ENCODE measurements around the gene SEMA3D. TPM values are rescaled to one million over a fixed set of nuclear protein-coding genes. Genes with fewer than 3 reads are reported as not detected.

The SEMA3D gene
- polyA plus RNA-seq (2013, experiment 1 of 2): 6.3 TPM
- polyA plus RNA-seq (2013, experiment 2 of 2): 4.8 TPM

DNA sequence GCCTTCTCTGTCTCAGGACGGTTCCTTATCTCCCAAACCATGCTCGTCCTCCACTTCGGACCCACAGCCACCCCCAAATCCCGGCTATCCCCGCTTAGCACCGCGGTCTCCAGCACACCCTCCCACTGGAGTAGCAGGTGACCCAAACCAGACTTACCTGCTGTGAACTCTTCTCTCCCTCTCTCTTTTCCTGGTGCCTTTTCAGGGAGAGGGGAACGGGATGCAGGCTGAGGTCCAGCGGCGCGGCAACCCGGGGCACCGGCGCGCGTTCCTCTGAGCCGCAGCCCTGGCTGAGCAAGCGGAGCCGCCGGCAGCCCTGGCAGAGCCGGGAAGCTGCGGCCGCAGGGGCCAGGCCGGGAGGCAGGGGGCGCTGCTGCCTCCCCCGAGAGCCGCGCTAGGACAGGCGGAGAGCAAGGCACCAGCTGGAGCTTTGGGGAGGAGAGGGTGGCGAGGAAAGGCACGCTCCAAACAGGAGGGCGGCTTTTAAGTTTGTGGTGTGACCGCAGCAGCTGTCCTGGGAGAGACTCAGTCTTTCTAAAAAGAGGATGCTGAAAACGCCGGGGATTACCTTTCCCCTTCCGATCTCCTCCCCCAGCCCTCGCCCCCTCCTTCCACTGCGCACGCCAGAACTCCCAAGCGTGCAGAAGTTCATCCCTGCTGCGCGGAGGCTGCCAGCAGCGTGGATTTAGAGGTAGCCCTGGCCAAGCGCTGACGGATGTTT lies at the start of gene SEMA3D:
TSS of gene SEMA3D (minus strand) at position 536 of the 721 bp plus-strand sequence. CDS start 65,165 bp downstream, outside the sequence.
- WGBS, 2 experiments (ENCODE audit: insufficient coverage in 2 of 2): 0 to 1% methylated on average over 24 to 39 of the region's 45 CpGs
- Histone ChIP-seq H3K4me3 (ENCODE audit: extremely low read depth, insufficient read depth, low read length, poor library complexity, severe bottlenecking) (peak within 1 kb of the TSS; percentile 68), H3K9me3 (ENCODE audit: control insufficient read depth, low read length) (no peaks in the 10 kb centered on the region), H3K36me3 (ENCODE audit: control insufficient read depth, insufficient read depth, low read length) (no peaks in the 10 kb centered on the region), H3K27ac (ENCODE audit: low read depth, low read length, severe bottlenecking) (no peak within 1 kb of the TSS), H3K4me1 (ENCODE audit: control insufficient read depth, insufficient read depth, low read length, poor library complexity, severe bottlenecking) (peaks cover 2% of the 10 kb centered on the region)

DNA sequence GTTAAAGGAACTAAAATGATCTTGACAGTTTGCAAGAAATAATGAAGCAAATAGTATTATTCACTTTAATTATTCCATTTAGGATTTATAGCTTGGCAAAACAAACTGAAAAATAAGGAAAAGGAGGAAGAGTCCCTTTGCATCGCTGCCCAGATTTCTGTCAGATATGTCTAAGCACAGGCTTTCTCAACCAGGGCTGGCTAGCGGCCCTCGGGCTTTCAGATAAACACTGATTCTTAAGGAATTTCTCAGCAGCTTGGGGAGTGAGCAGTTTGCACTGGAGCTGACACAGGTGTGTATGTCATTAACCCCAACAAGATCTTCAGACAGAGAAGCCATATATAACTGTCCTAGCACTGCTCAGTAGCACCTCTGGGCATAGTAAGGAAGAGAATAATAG lies 47.9 kb upstream of the SEMA3D start:
- H3K36me3 ChIP-seq (ENCODE audit: control insufficient read depth, insufficient read depth, low read length): no peaks in the 10 kb centered on the region
- no peak overlapping the region for H3K27ac ChIP-seq (ENCODE audit: low read depth, low read length, severe bottlenecking)
- WGBS, 2 experiments (ENCODE audit: insufficient coverage in 2 of 2): 95 to 100% methylated on average over 2 to 3 of the region's 3 CpGs
- H3K9me3 ChIP-seq (ENCODE audit: control insufficient read depth, low read length): no peaks in the 10 kb centered on the region
- H3K4me3 ChIP-seq (ENCODE audit: extremely low read depth, insufficient read depth, low read length, poor library complexity, severe bottlenecking): no peak overlapping the region
- no peaks in the 10 kb centered on the region for H3K4me1 ChIP-seq (ENCODE audit: control insufficient read depth, insufficient read depth, low read length, poor library complexity, severe bottlenecking)

DNA sequence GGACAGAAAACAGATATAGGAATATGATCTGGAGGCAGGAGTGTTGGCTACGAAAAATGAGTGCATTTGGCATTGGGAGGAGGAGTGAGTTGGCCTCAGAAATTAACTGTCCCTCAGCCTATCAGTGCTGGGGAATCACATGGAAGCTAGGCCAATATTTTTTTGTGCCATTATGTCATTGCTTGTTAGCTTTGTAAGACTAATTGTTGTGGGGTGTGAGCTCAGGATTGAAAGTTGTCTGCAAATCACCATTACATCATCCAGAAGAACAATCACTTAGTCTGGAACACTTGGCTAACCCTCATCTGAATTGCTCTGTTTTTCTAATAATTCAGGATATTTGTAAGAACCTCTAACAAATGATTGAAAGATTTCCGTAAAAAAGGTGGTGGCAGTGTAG lies 45.2 kb upstream of the SEMA3D start:
- Histone ChIP-seq H3K27ac (ENCODE audit: low read depth, low read length, severe bottlenecking) (no peak overlapping the region), H3K9me3 (ENCODE audit: control insufficient read depth, low read length) (no peaks in the 10 kb centered on the region), H3K4me3 (ENCODE audit: extremely low read depth, insufficient read depth, low read length, poor library complexity, severe bottlenecking) (no peak overlapping the region), H3K4me1 (ENCODE audit: control insufficient read depth, insufficient read depth, low read length, poor library complexity, severe bottlenecking) (no peaks in the 10 kb centered on the region), H3K36me3 (ENCODE audit: control insufficient read depth, insufficient read depth, low read length) (no peaks in the 10 kb centered on the region)
- WGBS, 2 experiments (ENCODE audit: insufficient coverage in 2 of 2): 78 to 100% methylated on average over 1 to 2 of the region's 2 CpGs

DNA sequence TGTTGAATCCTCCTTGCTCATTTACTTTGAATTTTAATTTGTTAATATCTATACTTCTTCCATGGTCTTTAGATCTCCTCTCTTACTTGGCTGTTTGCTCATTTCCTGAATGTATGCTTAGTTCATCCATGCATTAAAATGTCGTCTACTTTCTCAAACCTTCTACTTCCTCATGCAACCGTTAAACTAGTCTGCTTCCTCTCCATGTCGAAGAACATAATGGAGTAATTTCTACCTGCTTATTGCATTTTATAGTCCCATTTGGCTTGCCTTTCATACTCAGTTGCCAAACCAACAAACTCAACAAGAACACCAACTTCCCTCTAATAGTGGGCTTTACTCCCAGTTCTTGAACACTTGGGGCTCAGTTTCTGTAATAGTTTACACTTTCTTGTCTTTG lies 43.8 kb upstream of the SEMA3D start:
- 97 to 100% methylated on average over 3 of the region's 3 CpGs for WGBS, 2 experiments (ENCODE audit: insufficient coverage in 2 of 2)
- H3K27ac ChIP-seq (ENCODE audit: low read depth, low read length, severe bottlenecking): no peak overlapping the region
- no peak overlapping the region for H3K4me3 ChIP-seq (ENCODE audit: extremely low read depth, insufficient read depth, low read length, poor library complexity, severe bottlenecking)
- H3K9me3 ChIP-seq (ENCODE audit: control insufficient read depth, low read length): no peaks in the 10 kb centered on the region
- H3K36me3 ChIP-seq (ENCODE audit: control insufficient read depth, insufficient read depth, low read length): no peaks in the 10 kb centered on the region
- H3K4me1 ChIP-seq (ENCODE audit: control insufficient read depth, insufficient read depth, low read length, poor library complexity, severe bottlenecking): no peaks in the 10 kb centered on the region

GRCh38 chr7:85229544-85229943 lies 42.7 kb upstream of the SEMA3D start:
- no peak overlapping the region for H3K4me3 ChIP-seq (ENCODE audit: extremely low read depth, insufficient read depth, low read length, poor library complexity, severe bottlenecking)
- no peaks in the 10 kb centered on the region for H3K9me3 ChIP-seq (ENCODE audit: control insufficient read depth, low read length)
- no peaks in the 10 kb centered on the region for H3K4me1 ChIP-seq (ENCODE audit: control insufficient read depth, insufficient read depth, low read length, poor library complexity, severe bottlenecking)
- H3K36me3 ChIP-seq (ENCODE audit: control insufficient read depth, insufficient read depth, low read length): no peaks in the 10 kb centered on the region
- H3K27ac ChIP-seq (ENCODE audit: low read depth, low read length, severe bottlenecking): no peak overlapping the region

GRCh38 chr7:85226361-85227085 lies 39.7 kb upstream of the SEMA3D start:
- WGBS, 2 experiments (ENCODE audit: insufficient coverage in 2 of 2): 88 to 100% methylated on average over 1 of the region's 3 CpGs
- Histone ChIP-seq H3K27ac (ENCODE audit: low read depth, low read length, severe bottlenecking) (no peak overlapping the region), H3K9me3 (ENCODE audit: control insufficient read depth, low read length) (no peaks in the 10 kb centered on the region), H3K36me3 (ENCODE audit: control insufficient read depth, insufficient read depth, low read length) (no peaks in the 10 kb centered on the region), H3K4me1 (ENCODE audit: control insufficient read depth, insufficient read depth, low read length, poor library complexity, severe bottlenecking) (no peaks in the 10 kb centered on the region), H3K4me3 (ENCODE audit: extremely low read depth, insufficient read depth, low read length, poor library complexity, severe bottlenecking) (no peak overlapping the region)

DNA sequence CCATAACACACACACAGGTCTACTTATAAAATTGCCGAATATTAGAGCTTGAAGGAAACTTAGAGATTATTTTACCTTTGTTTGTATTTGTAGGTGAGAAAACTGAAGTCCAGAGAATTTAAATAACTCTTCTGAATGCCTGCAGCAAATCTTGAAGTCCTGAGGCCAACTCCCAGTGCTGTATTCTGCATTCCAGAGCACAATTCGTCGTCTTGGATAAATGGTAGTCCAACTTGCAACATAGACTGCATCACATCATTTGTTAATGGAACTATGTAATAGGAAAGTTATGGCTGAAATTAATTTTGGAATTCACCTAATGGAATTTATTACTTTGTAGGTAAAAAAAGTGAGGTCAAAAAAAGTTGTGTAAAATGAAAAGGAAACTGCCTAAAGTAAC lies 37.3 kb upstream of the SEMA3D start:
- H3K27ac ChIP-seq (ENCODE audit: low read depth, low read length, severe bottlenecking): no peak overlapping the region
- H3K4me1 ChIP-seq (ENCODE audit: control insufficient read depth, insufficient read depth, low read length, poor library complexity, severe bottlenecking): no peaks in the 10 kb centered on the region
- WGBS, 2 experiments (ENCODE audit: insufficient coverage in 2 of 2): no CpG with 5 or more reads among the region's 3 CpGs
- H3K36me3 ChIP-seq (ENCODE audit: control insufficient read depth, insufficient read depth, low read length): no peaks in the 10 kb centered on the region
- no peaks in the 10 kb centered on the region for H3K9me3 ChIP-seq (ENCODE audit: control insufficient read depth, low read length)
- H3K4me3 ChIP-seq (ENCODE audit: extremely low read depth, insufficient read depth, low read length, poor library complexity, severe bottlenecking): no peak overlapping the region

GRCh38 chr7:85222522-85222921 lies 35.7 kb upstream of the SEMA3D start:
- WGBS, 2 experiments (ENCODE audit: insufficient coverage in 2 of 2): 95 to 100% methylated on average over 2 of the region's 4 CpGs
- Histone ChIP-seq H3K36me3 (ENCODE audit: control insufficient read depth, insufficient read depth, low read length) (no peaks in the 10 kb centered on the region), H3K9me3 (ENCODE audit: control insufficient read depth, low read length) (no peaks in the 10 kb centered on the region), H3K27ac (ENCODE audit: low read depth, low read length, severe bottlenecking) (no peak overlapping the region), H3K4me3 (ENCODE audit: extremely low read depth, insufficient read depth, low read length, poor library complexity, severe bottlenecking) (no peak overlapping the region), H3K4me1 (ENCODE audit: control insufficient read depth, insufficient read depth, low read length, poor library complexity, severe bottlenecking) (no peaks in the 10 kb centered on the region)

- Histone ChIP-seq H3K4me3 (ENCODE audit: extremely low read depth, insufficient read depth, low read length, poor library complexity, severe bottlenecking) (no peak overlapping the region), H3K36me3 (ENCODE audit: control insufficient read depth, insufficient read depth, low read length) (no peaks in the 10 kb centered on the region), H3K27ac (ENCODE audit: low read depth, low read length, severe bottlenecking) (no peak overlapping the region), H3K4me1 (ENCODE audit: control insufficient read depth, insufficient read depth, low read length, poor library complexity, severe bottlenecking) (no peaks in the 10 kb centered on the region), H3K9me3 (ENCODE audit: control insufficient read depth, low read length) (no peaks in the 10 kb centered on the region)
Measured at GRCh38 chr7:85221796-85222195, 34.9 kb upstream of the SEMA3D start.

GRCh38 chr7:85220651-85221050 lies 33.8 kb upstream of the SEMA3D start:
- Histone ChIP-seq H3K4me3 (ENCODE audit: extremely low read depth, insufficient read depth, low read length, poor library complexity, severe bottlenecking) (no peak overlapping the region), H3K9me3 (ENCODE audit: control insufficient read depth, low read length) (no peaks in the 10 kb centered on the region), H3K36me3 (ENCODE audit: control insufficient read depth, insufficient read depth, low read length) (no peaks in the 10 kb centered on the region), H3K4me1 (ENCODE audit: control insufficient read depth, insufficient read depth, low read length, poor library complexity, severe bottlenecking) (no peaks in the 10 kb centered on the region), H3K27ac (ENCODE audit: low read depth, low read length, severe bottlenecking) (no peak overlapping the region)

GRCh38 chr7:85220023-85220422 lies 33.2 kb upstream of the SEMA3D start:
- H3K36me3 ChIP-seq (ENCODE audit: control insufficient read depth, insufficient read depth, low read length): no peaks in the 10 kb centered on the region
- WGBS, 2 experiments (ENCODE audit: insufficient coverage in 2 of 2): no CpG with 5 or more reads among the region's 2 CpGs
- H3K27ac ChIP-seq (ENCODE audit: low read depth, low read length, severe bottlenecking): no peak overlapping the region
- no peak overlapping the region for H3K4me3 ChIP-seq (ENCODE audit: extremely low read depth, insufficient read depth, low read length, poor library complexity, severe bottlenecking)
- H3K9me3 ChIP-seq (ENCODE audit: control insufficient read depth, low read length): no peaks in the 10 kb centered on the region
- H3K4me1 ChIP-seq (ENCODE audit: control insufficient read depth, insufficient read depth, low read length, poor library complexity, severe bottlenecking): no peaks in the 10 kb centered on the region
